A172 (cell line): ENCODE data around the gene FAR1. TPM values are rescaled to one million over a fixed set of nuclear protein-coding genes. Genes with fewer than 3 reads are reported as not detected.

Source experiments
- DNase-seq: peaks from one replicate; pipeline ENCODE4 v3.0.0-alpha.2; 2015; ENCODE audit warnings: low spot score
- total RNA-seq: library from RNA; depleted of rRNA; stranded (reverse); fragments of >200 nt; shearing (Covaris generic); gene quantifications from 2 replicates; pipeline ENCODE4 v1.2.3, GENCODE V29; 2014; rRNA removed

FAR1 gene
- total RNA-seq, 1 experiment from 2014 or later: 81.5 TPM

- peak; percentile 44 for DNase-seq
These were observed 107.8 kb downstream of the FAR1 start for GRCh38 chr11:13776134-13776815.

- no peak for DNase-seq
These were observed 109.0 kb downstream of the FAR1 start for GRCh38 chr11:13777341-13777985.

- DNase-seq: no peak
These were observed 109.9 kb downstream of the FAR1 start for GRCh38 chr11:13778345-13778744.

- DNase-seq: no peak
These were observed 112.7 kb downstream of the FAR1 start for GRCh38 chr11:13781153-13781552.

Other genes with a start within 250 kb of the FAR1 start
- 99.8 and 117 TPM in 2 replicates for gene BTBD10, start 205.4 kb upstream of the FAR1 start, total RNA-seq
- gene PTH, start 172.7 kb upstream of the FAR1 start, total RNA-seq: not detected in 2 replicates